OCI-LY7 (cell line): ENCODE measurements around the gene SH3BGR. TPM values are rescaled to one million over a fixed set of nuclear protein-coding genes. Genes with fewer than 3 reads are reported as not detected.

Experiments
- BruUV-seq: library from RNA; stranded (reverse); fragments of 400-500 nt; replicated peaks from 2 replicates; lab custom pipeline; 2021; lab: Mats Ljungman, UMichigan
- CTCF ChIA-PET: fragments of 300-600 bp; sonication (Branson Sonifier 250); formaldehyde crosslinking; loops from one replicate; lab custom pipeline; 2022; ENCODE audit warnings: antibody characterized with exemption; ENCODE audit not compliant: unreplicated experiment; lab: Charles Lee
- POLR2A ChIA-PET: fragments of 300-600 bp; sonication (Branson Sonifier 250); formaldehyde crosslinking; loops from one replicate; lab custom pipeline; 2022; ENCODE audit warnings: antibody characterized with exemption; lab: Charles Lee
- DNase-seq: peaks from one replicate; pipeline ENCODE4 v3.0.0-alpha.2; 2015; ENCODE audit warnings: low spot score
- H2AFZ ChIP-seq: fragments of 200-600 bp; sonication (generic), shearing (Covaris generic); 2 replicates; pipeline ENCODE4 v1.6.1; 2014; ENCODE audit warnings: mild to moderate bottlenecking, antibody characterized with exemption, low read length, moderate library complexity
- H3K27ac ChIP-seq: fragments of 200-600 bp; sonication (generic); 2 replicates; pipeline ENCODE4 v1.5.1; 2014; ENCODE audit warnings: mixed run types, low read depth, mild to moderate bottlenecking, moderate library complexity, low read length, inconsistent platforms; ENCODE audit not compliant: poor library complexity, severe bottlenecking
- H3K36me3 ChIP-seq: fragments of 200-600 bp; sonication (generic); 2 replicates; pipeline ENCODE4 v1.6.1; 2014; ENCODE audit warnings: mild to moderate bottlenecking, antibody characterized with exemption, low read length, moderate library complexity, mixed read lengths; ENCODE audit not compliant: insufficient read depth
- H3K4me1 ChIP-seq: fragments of 200-600 bp; sonication (generic); 2 replicates; pipeline ENCODE4 v1.5.1; 2014; ENCODE audit warnings: mild to moderate bottlenecking, low read length; ENCODE audit not compliant: insufficient read depth, poor library complexity, severe bottlenecking
- H3K4me2 ChIP-seq: fragments of 200-600 bp; sonication (generic); 2 replicates; pipeline ENCODE4 v1.6.1; 2014; ENCODE audit warnings: mild to moderate bottlenecking, low read length
- H3K4me3 ChIP-seq: fragments of 200-600 bp; sonication (generic); 2 replicates; pipeline ENCODE4 v1.5.1; 2014; ENCODE audit warnings: mild to moderate bottlenecking, low read depth, low read length; ENCODE audit not compliant: poor library complexity, severe bottlenecking
- H3K79me2 ChIP-seq: fragments of 200-600 bp; sonication (generic); 2 replicates; pipeline ENCODE4 v1.6.1; 2016; ENCODE audit warnings: low read depth, mild to moderate bottlenecking, low read length, moderate library complexity, mixed read lengths; ENCODE audit not compliant: insufficient read depth
- H3K9me2 ChIP-seq: fragments of 200-600 bp; sonication (generic); 2 replicates; pipeline ENCODE4 v1.6.1; 2016; ENCODE audit warnings: mild to moderate bottlenecking, low read length, mixed read lengths; ENCODE audit not compliant: insufficient read depth
- H3K9me3 ChIP-seq: fragments of 200-600 bp; sonication (generic); 2 replicates; pipeline ENCODE4 v1.6.1; 2014; ENCODE audit warnings: mild to moderate bottlenecking, mixed run types, low read length, mixed read lengths
- H4K20me1 ChIP-seq: fragments of 200-600 bp; sonication (generic); 2 replicates; pipeline ENCODE4 v1.6.1; 2014; ENCODE audit warnings: mild to moderate bottlenecking, antibody characterized with exemption, low read length, moderate library complexity, mixed read lengths; ENCODE audit not compliant: insufficient read depth
- EZH2phosphoT487 ChIP-seq: fragments of 200-600 bp; sonication (generic); IDR thresholded peaks from 2 replicates; pipeline ENCODE4 v1.6.1; 2018; ENCODE audit warnings: low read depth, borderline replicate concordance, mild to moderate bottlenecking, mixed run types, antibody characterized with exemption, low read length, moderate library complexity, mixed read lengths
- intact Hi-C: fragments of 100-400 bp; cut with micrococcal nuclease; formaldehyde crosslinking; loops from one replicate; pipeline ENCODE4 v1.10.0; 2022; ENCODE audit not compliant: unreplicated experiment
- total RNA-seq, 2 experiments: library from RNA; depleted of rRNA in 1 of 2; stranded (reverse); fragments of >200 nt in 1 of 2; shearing (Covaris generic) in 1 of 2; gene quantifications; 2 replicates each; pipeline ENCODE4 v1.2.3, GENCODE V29; 2014 to 2022
- TF ChIP-seq, protein P1 (sequence below): fragments of 200-600 bp; sonication (generic); conservative IDR thresholded peaks from 2 replicates; pipeline ENCODE4 v1.5.1; 2014; ENCODE audit warnings: mild to moderate bottlenecking, antibody characterized with exemption, low read length, moderate library complexity, mixed read lengths

The SH3BGR gene
- total RNA-seq, 2 experiments from 2014 or later, result 5.4 TPM; not detected in 1

DNA sequence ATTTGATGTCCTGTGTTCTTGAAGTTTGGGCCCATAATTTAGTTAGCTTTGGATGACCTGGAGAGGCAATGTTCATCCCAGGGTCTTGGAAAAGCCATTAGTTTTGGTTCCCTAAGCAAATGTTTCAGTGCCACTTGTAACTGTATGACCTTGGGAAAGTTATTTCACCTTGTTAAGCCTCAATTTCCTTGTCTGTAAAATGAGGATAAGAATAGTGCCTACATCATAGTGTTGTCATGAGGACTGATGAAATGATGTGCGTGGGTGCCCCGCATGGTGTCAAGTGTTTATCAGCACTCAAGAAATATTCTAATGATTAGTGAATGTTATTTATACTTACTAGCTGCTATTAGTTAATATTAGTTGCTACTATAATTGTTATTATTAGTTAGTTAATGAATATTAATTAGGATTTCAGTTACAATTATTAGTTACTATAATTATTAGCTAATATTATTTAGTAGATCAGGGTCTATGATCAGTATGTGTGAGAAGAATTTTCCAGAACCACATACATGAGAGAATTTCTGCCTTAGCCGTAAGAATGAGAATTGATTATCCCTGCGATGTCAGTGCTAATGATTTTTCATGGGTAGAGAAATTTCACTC lies 1.9 kb downstream of the SH3BGR start:
- H3K79me2 ChIP-seq, result no peaks in the 10 kb centered on the region
- DNase-seq, result no peak
- TF ChIP-seq, protein P1, sequence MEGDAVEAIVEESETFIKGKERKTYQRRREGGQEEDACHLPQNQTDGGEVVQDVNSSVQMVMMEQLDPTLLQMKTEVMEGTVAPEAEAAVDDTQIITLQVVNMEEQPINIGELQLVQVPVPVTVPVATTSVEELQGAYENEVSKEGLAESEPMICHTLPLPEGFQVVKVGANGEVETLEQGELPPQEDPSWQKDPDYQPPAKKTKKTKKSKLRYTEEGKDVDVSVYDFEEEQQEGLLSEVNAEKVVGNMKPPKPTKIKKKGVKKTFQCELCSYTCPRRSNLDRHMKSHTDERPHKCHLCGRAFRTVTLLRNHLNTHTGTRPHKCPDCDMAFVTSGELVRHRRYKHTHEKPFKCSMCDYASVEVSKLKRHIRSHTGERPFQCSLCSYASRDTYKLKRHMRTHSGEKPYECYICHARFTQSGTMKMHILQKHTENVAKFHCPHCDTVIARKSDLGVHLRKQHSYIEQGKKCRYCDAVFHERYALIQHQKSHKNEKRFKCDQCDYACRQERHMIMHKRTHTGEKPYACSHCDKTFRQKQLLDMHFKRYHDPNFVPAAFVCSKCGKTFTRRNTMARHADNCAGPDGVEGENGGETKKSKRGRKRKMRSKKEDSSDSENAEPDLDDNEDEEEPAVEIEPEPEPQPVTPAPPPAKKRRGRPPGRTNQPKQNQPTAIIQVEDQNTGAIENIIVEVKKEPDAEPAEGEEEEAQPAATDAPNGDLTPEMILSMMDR, result no peak
- no peak for TF ChIP-seq EZH2phosphoT487
- POLR2A ChIA-PET, result interaction anchor here (0.5 kb wide), 1 partner anchor 79 kb away, joined by 3 read pairs; no protein-coding TSS in a partner anchor
- CTCF ChIA-PET, result no interaction called here
- no TSS peak for BruUV-seq
- no peaks in the 10 kb centered on the region for H4K20me1 ChIP-seq
- H3K4me3 ChIP-seq, result no peak overlapping the region
- no peak overlapping the region for H3K27ac ChIP-seq
- H3K36me3 ChIP-seq, result no peaks in the 10 kb centered on the region
- no peaks in the 10 kb centered on the region for H3K9me2 ChIP-seq
- intact Hi-C loops, result no loop called here
- H2AFZ ChIP-seq, result no peak overlapping the region
- H3K4me1 ChIP-seq, result no peaks in the 10 kb centered on the region
- no peaks in the 10 kb centered on the region for H3K9me3 ChIP-seq
- no peak overlapping the region for H3K4me2 ChIP-seq

DNA sequence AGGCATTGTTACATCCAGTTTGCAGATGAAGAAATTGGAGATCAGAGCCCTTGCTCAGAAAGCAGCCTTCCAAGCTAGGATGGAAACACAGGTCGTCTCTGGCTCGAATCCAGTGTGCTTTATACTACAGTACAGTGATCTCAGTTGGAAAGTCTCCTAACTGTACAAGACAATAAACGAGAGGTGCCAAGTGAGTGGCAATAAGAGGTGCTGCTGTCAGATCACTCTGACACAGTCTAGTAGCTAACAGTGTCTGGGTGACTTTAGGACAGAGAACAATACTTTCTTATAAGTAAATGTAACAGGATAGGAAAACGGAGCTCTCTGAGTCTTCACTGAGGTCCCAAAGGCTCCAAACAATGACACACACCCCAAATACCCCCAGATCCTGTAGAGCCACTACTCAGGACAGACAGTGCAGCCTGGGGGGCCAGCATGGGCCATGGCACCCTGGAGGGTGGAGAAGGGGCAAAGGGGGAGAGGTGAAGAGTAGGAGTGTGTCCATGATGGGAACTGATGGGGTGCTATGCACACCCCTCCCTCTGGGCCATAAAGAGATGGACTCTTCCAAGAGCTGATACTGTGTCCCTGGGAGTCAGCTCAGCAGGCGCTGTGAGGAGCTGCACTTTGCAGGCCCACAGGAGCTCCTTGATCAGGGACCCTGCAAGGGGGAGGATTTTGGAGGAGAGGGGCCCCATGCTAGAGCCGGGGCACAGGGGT lies 3.3 kb downstream of the SH3BGR start:
- no peaks in the 10 kb centered on the region for H3K36me3 ChIP-seq
- ChIA-PET POLR2A (interaction anchor here (0.6 kb wide), 1 partner anchor 14 kb away, joined by 4 read pairs; no protein-coding TSS in a partner anchor), CTCF (no interaction called here)
- no peak overlapping the region for H2AFZ ChIP-seq
- no peak for DNase-seq
- H3K9me2 ChIP-seq, result no peaks in the 10 kb centered on the region
- no peak overlapping the region for H3K4me2 ChIP-seq
- no TSS peak for BruUV-seq
- no peaks in the 10 kb centered on the region for H3K4me1 ChIP-seq
- no peak for TF ChIP-seq EZH2phosphoT487
- TF ChIP-seq, protein P1, result no peak
- H4K20me1 ChIP-seq, result no peaks in the 10 kb centered on the region
- no peak overlapping the region for H3K27ac ChIP-seq
- intact Hi-C loops, result no loop called here
- no peaks in the 10 kb centered on the region for H3K9me3 ChIP-seq
- no peaks in the 10 kb centered on the region for H3K79me2 ChIP-seq
- no peak overlapping the region for H3K4me3 ChIP-seq

DNA sequence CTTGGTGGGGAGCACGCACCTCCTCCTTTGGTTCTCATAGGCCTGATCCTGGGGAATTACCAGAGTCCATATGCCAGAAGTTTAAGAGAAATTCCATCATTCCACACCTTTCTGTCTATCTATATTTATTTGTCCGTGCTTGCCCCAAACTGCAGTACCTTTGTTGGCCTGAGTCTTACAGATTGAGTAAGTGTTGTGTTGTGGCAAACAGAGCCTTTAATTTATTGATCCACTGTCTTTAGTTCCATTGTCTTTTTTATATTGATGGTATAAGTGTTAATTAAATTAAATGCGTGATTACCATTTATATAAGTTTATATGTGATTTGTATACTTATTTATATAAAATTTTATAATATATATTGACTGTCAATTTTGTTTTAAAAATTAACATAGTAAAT lies 4.9 kb downstream of the SH3BGR start:
- Histone ChIP-seq H3K9me3 (no peaks in the 10 kb centered on the region), H3K79me2 (no peaks in the 10 kb centered on the region), H3K4me3 (no peak overlapping the region), H3K4me1 (peaks cover 10% of the 10 kb centered on the region), H4K20me1 (no peaks in the 10 kb centered on the region), H3K36me3 (no peaks in the 10 kb centered on the region), H3K4me2 (no peak overlapping the region), H2AFZ (no peak overlapping the region), H3K9me2 (no peaks in the 10 kb centered on the region), H3K27ac (no peak overlapping the region)
- no TSS peak for BruUV-seq
- ChIA-PET POLR2A (no interaction called here), CTCF (no interaction called here)
- no peak for DNase-seq
- intact Hi-C loops, result no loop called here
- TF ChIP-seq, protein P1, result no peak; the same call in 1 of the 2 replicates
- TF ChIP-seq EZH2phosphoT487, result no peak
